ENCODE results near the gene PTOV1.

The PTOV1 gene

GRCh38 chr19:49850487-49851342 lies at the start of gene PTOV1:
TSS of gene PTOV1 (plus strand) at chr19:49851159.
- DNase-seq (ENCODE audit: low read depth): peak; percentile 69

GRCh38 chr19:49801401-49801888 lies 49.5 kb upstream of the PTOV1 start:
- DNase-seq (ENCODE audit: low read depth): no peak

- DNase-seq (ENCODE audit: low read depth): no peak
Observed at GRCh38 chr19:49801966-49802661, 48.8 kb upstream of the PTOV1 start.

GRCh38 chr19:49802836-49803528 lies 48.0 kb upstream of the PTOV1 start:
- DNase-seq (ENCODE audit: low read depth): no peak

- no peak for DNase-seq (ENCODE audit: low read depth)
Observed at GRCh38 chr19:49803529-49803856, 47.5 kb upstream of the PTOV1 start.

- no peak for DNase-seq (ENCODE audit: low read depth)
Observed at GRCh38 chr19:49805822-49806619, 44.9 kb upstream of the PTOV1 start.

- DNase-seq (ENCODE audit: low read depth): no peak
Observed at GRCh38 chr19:49806620-49806959, 44.4 kb upstream of the PTOV1 start.

GRCh38 chr19:49807058-49807903 lies 43.7 kb upstream of the PTOV1 start:
- no peak for DNase-seq (ENCODE audit: low read depth)

- no peak for DNase-seq (ENCODE audit: low read depth)
Observed at GRCh38 chr19:49807904-49808675, 42.9 kb upstream of the PTOV1 start.

- peak; percentile 82 for DNase-seq (ENCODE audit: low read depth)
Observed at GRCh38 chr19:49808711-49809159, 42.2 kb upstream of the PTOV1 start.

GRCh38 chr19:49809160-49809940 lies 41.6 kb upstream of the PTOV1 start:
- peak; percentile 13 for DNase-seq (ENCODE audit: low read depth)

- no peak for DNase-seq (ENCODE audit: low read depth)
Observed at GRCh38 chr19:49809941-49810389, 41.0 kb upstream of the PTOV1 start.

- DNase-seq (ENCODE audit: low read depth): no peak
Observed at GRCh38 chr19:49811328-49811727, 39.6 kb upstream of the PTOV1 start.

- no peak for DNase-seq (ENCODE audit: low read depth)
Observed at GRCh38 chr19:49812452-49812996, 38.4 kb upstream of the PTOV1 start.

GRCh38 chr19:49812997-49813861 lies 37.7 kb upstream of the PTOV1 start, which contains the start of gene FUZ:
TSS of gene FUZ (minus strand) at chr19:49813292. CDS start at chr19:49813106, 186 bp downstream.
- DNase-seq (ENCODE audit: low read depth): peak; percentile 79

- no peak for DNase-seq (ENCODE audit: low read depth)
Observed at GRCh38 chr19:49814010-49814409, 36.9 kb upstream of the PTOV1 start.

- no peak for DNase-seq (ENCODE audit: low read depth)
Observed at GRCh38 chr19:49816590-49816989, 34.4 kb upstream of the PTOV1 start.

Data from stimulated activated CD8-positive, alpha-beta memory T cell treated with anti-CD3 and anti-CD28 coated beads, Interleukin-7, amount 100 ng/mL, for 24 hours (primary cell).